Mucosa of descending colon (tissue), 3 donors: Measurements from ENCODE around the gene TCEANC2. TPM values are rescaled to one million over a fixed set of nuclear protein-coding genes. Genes with fewer than 3 reads are reported as not detected.
"Not testable (repeated sequence)": the region's sequence is repeated elsewhere in the genome, so short reads cannot be mapped to it uniquely, and the experiment has no call there.

Experiments
- ATAC-seq: fragments of 200-7000 bp; cut with Tn5 transposase; one replicate; pipeline ENCODE4 v1.9.1; 2020; ENCODE audit warnings: mild to moderate bottlenecking, moderate library complexity
- DNase-seq, 3 donors: peaks; one replicate each; pipeline ENCODE4 v3.0.0-alpha.2; 2020
- H3K36me3 ChIP-seq: fragments of 200-600 bp; one replicate; pipeline ENCODE4 v1.8.0; 2021; ENCODE audit warnings: low read depth, mild to moderate bottlenecking
- H3K4me1 ChIP-seq: fragments of 200-600 bp; one replicate; pipeline ENCODE4 v1.8.0; 2021; ENCODE audit warnings: low read depth, mild to moderate bottlenecking
- H3K4me3 ChIP-seq: fragments of 200-600 bp; one replicate; pipeline ENCODE4 v1.8.0; 2021; ENCODE audit warnings: mild to moderate bottlenecking
- H3K9me3 ChIP-seq: fragments of 200-600 bp; one replicate; pipeline ENCODE4 v1.8.0; 2021; ENCODE audit warnings: mild to moderate bottlenecking
- CTCF ChIP-seq: fragments of 200-600 bp; IDR thresholded peaks from one replicate; pipeline ENCODE4 v1.8.0; 2022; ENCODE audit warnings: antibody characterized with exemption, mild to moderate bottlenecking
- intact Hi-C, 2 donors: fragments of 100-400 bp; cut with DNase I in 1 of 2; cut with micrococcal nuclease in 1 of 2; formaldehyde crosslinking; loops; one replicate each; pipeline versions ENCODE4 v1.11.0 to v1.11.1; 2022; cut with DNase I, micrococcal nuclease
- total RNA-seq, 3 donors: library from RNA; stranded (reverse); fragmentation: NEBNext Ultra II Directional in 2 of 3; extraction: Animal tissue kit (Norgen Biotek cat#: 25700) in 2 of 3; gene quantifications; one replicate each; pipeline versions ENCODE4 v1.2.1 to v1.2.4, GENCODE V29; 2021 to 2023
- donor health status: DM: no; HTN: no; CAD: no; lungs with moderate emphysema.
- donor health status: DM: no; HTN: no; CAD: no.
- donor health status: DM: no; HTN: yes; CAD: no.

The TCEANC2 gene
- total RNA-seq, 3 donors from 2014 or later = 4.5 to 8.6 (median 6.0) TPM

- no peak for ATAC-seq
- H3K9me3 ChIP-seq = no peaks in the 10 kb centered on the region
- H3K4me1 ChIP-seq = peaks cover 5% of the 10 kb centered on the region
- intact Hi-C loops = no loop called here
- TF ChIP-seq CTCF = no peak
- no peak overlapping the region for H3K4me3 ChIP-seq
- DNase-seq = no peak
- no peaks in the 10 kb centered on the region for H3K36me3 ChIP-seq
Measured at GRCh38 chr1:54018635-54019034, 34.8 kb upstream of the TCEANC2 start.

- H3K9me3 ChIP-seq, H3K4me3 ChIP-seq, ATAC-seq, intact Hi-C loops, H3K4me1 ChIP-seq, DNase-seq, H3K36me3 ChIP-seq: not testable (repeated sequence)
Measured at GRCh38 chr1:54019562-54020176, 33.7 kb upstream of the TCEANC2 start.

- DNase-seq (no peak), ATAC-seq (no peak)
- Histone ChIP-seq H3K36me3 (no peaks in the 10 kb centered on the region), H3K4me1 (no peaks in the 10 kb centered on the region), H3K9me3 (no peaks in the 10 kb centered on the region), H3K4me3 (no peak overlapping the region)
- intact Hi-C loops = no loop called here
- no peak for TF ChIP-seq CTCF
Measured at GRCh38 chr1:54024358-54024757, 29.1 kb upstream of the TCEANC2 start.

GRCh38 chr1:54024811-54025210 is 28.6 kb upstream of the TCEANC2 start:
- ATAC-seq, DNase-seq, H3K36me3 ChIP-seq, H3K4me3 ChIP-seq, intact Hi-C loops, H3K4me1 ChIP-seq, H3K9me3 ChIP-seq: not testable (repeated sequence)

- no peaks in the 10 kb centered on the region for H3K9me3 ChIP-seq
- TF ChIP-seq CTCF = no peak
- intact Hi-C loops = no loop called here
Measured at GRCh38 chr1:54027848-54028247, 25.6 kb upstream of the TCEANC2 start.

GRCh38 chr1:54028306-54029251 is 24.8 kb upstream of the TCEANC2 start:
- TF ChIP-seq CTCF = no peak
- Histone ChIP-seq H3K36me3 (peaks cover 5% of the 10 kb centered on the region), H3K9me3 (no peaks in the 10 kb centered on the region), H3K4me3 (no peak overlapping the region), H3K4me1 (no peaks in the 10 kb centered on the region)
- intact Hi-C loops = no loop called here
- no peak for DNase-seq
- peak; percentile 41 for ATAC-seq

More at GRCh38 chr1:54027848-54028247, 25.6 kb upstream of the TCEANC2 start:
- Histone ChIP-seq H3K4me3 (no peak overlapping the region), H3K4me1 (no peaks in the 10 kb centered on the region), H3K36me3 (peaks cover 5% of the 10 kb centered on the region)
- DNase-seq (no peak), ATAC-seq (no peak)
